GM19193 (cell line): ENCODE data around the gene SFTPD.

Source experiments
- POLR2A ChIP-seq: IDR thresholded peaks from 4 replicates; pipeline ENCODE4 v1.6.1; 2011; ENCODE audit not compliant: insufficient read depth, insufficient read length; ENCODE audit errors: extremely low read depth

Gene SFTPD

GRCh38 chr10:79905322-79906314 lies 43.3 kb downstream of the SFTPD start:
- no peak for TF ChIP-seq POLR2A

DNA sequence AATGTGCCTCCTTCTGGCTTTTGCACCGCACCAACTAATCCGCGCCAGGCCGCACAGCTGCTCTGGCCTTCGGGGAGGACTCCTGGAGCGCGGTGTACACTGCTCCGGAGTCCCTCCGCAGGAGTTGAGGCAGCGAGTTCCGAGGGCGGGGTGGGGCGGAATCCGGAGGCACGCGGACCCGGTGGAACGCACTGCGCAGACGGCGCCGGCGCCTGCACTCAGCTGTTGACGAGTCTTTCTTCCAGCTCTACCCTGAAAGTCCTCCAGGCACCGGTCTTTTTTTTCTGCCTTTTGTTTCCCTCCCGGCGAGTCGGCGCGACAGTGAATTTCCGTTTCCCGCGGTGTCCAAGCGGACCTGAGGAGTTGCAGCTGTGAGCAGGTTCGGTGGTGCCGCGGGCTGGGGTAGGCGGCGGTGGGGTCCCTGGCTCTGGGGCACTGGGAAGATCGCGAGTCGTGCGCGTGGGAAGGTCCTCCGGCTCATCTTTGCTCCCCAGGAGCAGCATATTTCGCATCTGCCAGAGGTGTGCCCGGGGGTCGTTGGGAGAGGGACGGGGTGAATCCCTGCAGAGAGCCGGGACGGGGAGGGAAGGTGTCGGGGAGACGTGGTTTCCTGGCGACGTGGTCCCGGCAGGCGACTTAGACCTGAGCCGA lies 44.1 kb downstream of the SFTPD start:
- TF ChIP-seq POLR2A: no peak

DNA sequence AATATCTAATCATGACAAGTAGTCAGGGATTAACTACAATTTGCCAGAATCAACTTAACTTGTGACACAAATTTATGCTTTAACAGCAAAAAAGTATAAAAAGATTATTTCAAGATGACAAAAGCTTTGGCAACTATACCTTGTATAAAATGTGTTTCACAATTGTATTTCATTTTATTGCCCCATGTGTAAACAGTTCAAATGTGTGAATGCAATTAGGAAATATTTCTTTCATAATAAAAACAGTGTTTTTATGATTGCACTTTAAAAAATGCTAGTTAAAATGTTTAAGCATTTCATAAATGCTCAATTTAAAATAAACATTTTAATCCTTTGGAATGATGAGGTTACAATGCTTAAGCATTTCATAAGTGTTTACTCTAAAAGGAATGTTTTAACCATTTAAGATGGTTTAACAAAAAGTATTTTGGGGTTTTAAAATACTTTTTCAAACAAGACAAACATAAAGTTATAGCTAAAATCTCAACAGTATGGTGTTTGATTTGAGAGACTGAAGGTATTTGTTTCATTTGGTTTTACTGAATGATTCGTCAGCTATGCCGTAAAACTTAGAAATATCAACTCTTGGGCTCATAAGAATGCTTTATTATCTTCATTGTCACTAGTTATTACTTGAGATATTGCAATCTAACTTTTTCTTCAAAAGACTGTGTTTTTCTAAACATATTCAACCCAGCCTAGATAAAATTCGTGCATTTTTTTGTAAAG lies 50.1 kb downstream of the SFTPD start:
- no peak for TF ChIP-seq POLR2A

DNA sequence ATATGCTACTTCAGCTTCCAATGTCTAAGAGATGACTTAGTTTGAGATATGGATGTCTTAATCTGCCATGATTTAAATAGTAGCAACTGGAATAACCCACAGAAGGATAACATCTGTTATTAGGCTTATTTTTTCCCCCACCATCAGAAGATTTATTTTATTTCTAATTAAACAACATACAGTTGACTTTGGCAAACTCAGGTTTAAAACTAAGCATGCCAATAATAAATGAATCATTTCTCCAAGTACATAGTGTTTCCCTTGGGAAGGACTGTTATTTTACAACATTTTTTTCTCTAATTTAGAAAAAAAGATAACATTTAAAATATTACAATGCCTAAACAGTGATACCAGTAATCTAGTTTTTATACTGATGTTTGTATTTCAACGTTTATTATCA lies 58.4 kb downstream of the SFTPD start:
- no peak for TF ChIP-seq POLR2A
